HL-60/S4 (cell line): ENCODE data around the gene PALD1.

Experiments used
- in situ Hi-C: fragments of 300-500 bp; cut with MboI; formaldehyde crosslinking; loops from 2 replicates; pipeline ENCODE4 v1.14.3; 2022; ENCODE audit warnings: low sequenced_read_pairs

PALD1 gene

GRCh38 chr10:70457759-70458305 lies 20.7 kb upstream of the PALD1 start:
- in situ Hi-C loops = no loop called here

- in situ Hi-C loops = no loop called here
Measured at GRCh38 chr10:70458329-70459060, 20.1 kb upstream of the PALD1 start.

GRCh38 chr10:70459061-70459773 lies 19.4 kb upstream of the PALD1 start:
- in situ Hi-C loops = no loop called here

- in situ Hi-C loops = loop anchor here (10.0 kb wide), 2 partner anchors 85 to 425 kb away; partner anchors contain the start of gene PCBD1
Measured at GRCh38 chr10:70459774-70460490, 18.6 kb upstream of the PALD1 start.

- in situ Hi-C loops = loop anchor here (10.0 kb wide), 2 partner anchors 83 to 423 kb away; partner anchors contain the start of gene PCBD1
Measured at GRCh38 chr10:70461397-70462348, 16.9 kb upstream of the PALD1 start.

- in situ Hi-C loops = loop anchor here (10.0 kb wide), 2 partner anchors 82 to 422 kb away; partner anchors contain the start of gene PCBD1
Measured at GRCh38 chr10:70462349-70462984, 16.1 kb upstream of the PALD1 start.

GRCh38 chr10:70465278-70465677 lies 13.3 kb upstream of the PALD1 start:
- in situ Hi-C loops = loop anchor here (10.0 kb wide), 2 partner anchors 80 to 420 kb away; partner anchors contain the start of gene PCBD1

GRCh38 chr10:70465832-70466231 lies 12.7 kb upstream of the PALD1 start:
- in situ Hi-C loops = loop anchor here (10.0 kb wide), 2 partner anchors 79 to 419 kb away; partner anchors contain the start of gene PCBD1

GRCh38 chr10:70466951-70467350 lies 11.6 kb upstream of the PALD1 start:
- in situ Hi-C loops = loop anchor here (10.0 kb wide), 2 partner anchors 78 to 418 kb away; partner anchors contain the start of gene PCBD1

- in situ Hi-C loops = no loop called here
Measured at GRCh38 chr10:70472799-70473454, 5.6 kb upstream of the PALD1 start.

- in situ Hi-C loops = no loop called here
Measured at GRCh38 chr10:70474780-70475179, 3.8 kb upstream of the PALD1 start.

- in situ Hi-C loops = no loop called here
Measured at GRCh38 chr10:70475661-70476060, 2.9 kb upstream of the PALD1 start.

GRCh38 chr10:70476249-70477035 lies 2.1 kb upstream of the PALD1 start:
- in situ Hi-C loops = no loop called here

GRCh38 chr10:70477661-70478162 lies 855 bp upstream of the PALD1 start:
- in situ Hi-C loops = no loop called here

GRCh38 chr10:70479165-70479581 lies 606 bp downstream of the PALD1 start:
- in situ Hi-C loops = no loop called here

GRCh38 chr10:70479626-70480238 lies 1.2 kb downstream of the PALD1 start:
- in situ Hi-C loops = no loop called here

- in situ Hi-C loops = no loop called here
Measured at GRCh38 chr10:70480239-70480861, 1.8 kb downstream of the PALD1 start.
